ENCODE measurements around the gene SUPT4H1. TPM values are rescaled to one million over a fixed set of nuclear protein-coding genes. Genes with fewer than 3 reads are reported as not detected.
A peak's percentile ranks its signal among the peaks of the same experiment; 100 is the strongest.

The SUPT4H1 gene
- total RNA-seq, 2 donors from 2014 or later, result 44.8 to 70.0 TPM

DNA sequence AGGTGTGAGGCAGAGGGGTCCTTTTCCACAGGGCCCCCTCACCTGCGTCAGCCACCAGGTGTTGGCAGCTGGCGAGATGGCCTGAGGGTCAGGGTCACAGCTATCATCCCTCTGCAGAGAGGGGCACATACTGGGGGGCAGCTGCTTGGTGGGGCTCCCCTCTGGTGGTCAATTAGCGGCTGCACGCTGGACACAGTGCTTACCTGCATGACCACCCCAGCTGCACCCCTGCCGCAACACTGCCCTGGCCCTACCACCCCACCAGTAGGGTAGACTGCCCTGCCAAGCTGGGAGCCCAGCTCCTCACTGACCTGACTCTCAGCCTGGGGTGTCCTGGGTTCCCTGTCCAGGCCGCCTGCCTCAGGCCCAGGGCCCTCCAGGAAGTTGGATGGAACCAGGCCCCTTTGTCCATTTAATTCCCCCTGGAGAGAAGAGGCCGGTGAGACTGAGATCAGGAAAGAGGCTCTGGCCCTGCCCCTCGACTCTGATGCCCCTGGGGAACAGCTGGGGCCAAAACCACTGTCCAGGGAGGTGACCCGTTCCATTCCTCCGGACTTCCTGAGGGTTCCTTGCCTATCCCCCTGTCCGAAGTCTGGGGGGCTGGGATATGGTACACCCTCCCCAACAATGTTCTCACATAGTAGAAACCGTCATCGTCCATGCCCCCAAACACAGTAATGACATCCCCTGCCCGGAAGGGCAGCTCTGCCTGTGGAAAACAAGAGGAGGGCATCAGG is 47.1 kb downstream of the SUPT4H1 start:
- TF ChIP-seq, protein P1, sequence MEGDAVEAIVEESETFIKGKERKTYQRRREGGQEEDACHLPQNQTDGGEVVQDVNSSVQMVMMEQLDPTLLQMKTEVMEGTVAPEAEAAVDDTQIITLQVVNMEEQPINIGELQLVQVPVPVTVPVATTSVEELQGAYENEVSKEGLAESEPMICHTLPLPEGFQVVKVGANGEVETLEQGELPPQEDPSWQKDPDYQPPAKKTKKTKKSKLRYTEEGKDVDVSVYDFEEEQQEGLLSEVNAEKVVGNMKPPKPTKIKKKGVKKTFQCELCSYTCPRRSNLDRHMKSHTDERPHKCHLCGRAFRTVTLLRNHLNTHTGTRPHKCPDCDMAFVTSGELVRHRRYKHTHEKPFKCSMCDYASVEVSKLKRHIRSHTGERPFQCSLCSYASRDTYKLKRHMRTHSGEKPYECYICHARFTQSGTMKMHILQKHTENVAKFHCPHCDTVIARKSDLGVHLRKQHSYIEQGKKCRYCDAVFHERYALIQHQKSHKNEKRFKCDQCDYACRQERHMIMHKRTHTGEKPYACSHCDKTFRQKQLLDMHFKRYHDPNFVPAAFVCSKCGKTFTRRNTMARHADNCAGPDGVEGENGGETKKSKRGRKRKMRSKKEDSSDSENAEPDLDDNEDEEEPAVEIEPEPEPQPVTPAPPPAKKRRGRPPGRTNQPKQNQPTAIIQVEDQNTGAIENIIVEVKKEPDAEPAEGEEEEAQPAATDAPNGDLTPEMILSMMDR (IDR thresholded peaks at IDR 0.05), result no peak
- TF ChIP-seq POLR2AphosphoS5 (IDR thresholded peaks at IDR 0.05), result no peak
- no peak for TF ChIP-seq POLR2A (IDR thresholded peaks at IDR 0.05)
- DNase-seq (ENCODE audit: low spot score), result no peak

DNA sequence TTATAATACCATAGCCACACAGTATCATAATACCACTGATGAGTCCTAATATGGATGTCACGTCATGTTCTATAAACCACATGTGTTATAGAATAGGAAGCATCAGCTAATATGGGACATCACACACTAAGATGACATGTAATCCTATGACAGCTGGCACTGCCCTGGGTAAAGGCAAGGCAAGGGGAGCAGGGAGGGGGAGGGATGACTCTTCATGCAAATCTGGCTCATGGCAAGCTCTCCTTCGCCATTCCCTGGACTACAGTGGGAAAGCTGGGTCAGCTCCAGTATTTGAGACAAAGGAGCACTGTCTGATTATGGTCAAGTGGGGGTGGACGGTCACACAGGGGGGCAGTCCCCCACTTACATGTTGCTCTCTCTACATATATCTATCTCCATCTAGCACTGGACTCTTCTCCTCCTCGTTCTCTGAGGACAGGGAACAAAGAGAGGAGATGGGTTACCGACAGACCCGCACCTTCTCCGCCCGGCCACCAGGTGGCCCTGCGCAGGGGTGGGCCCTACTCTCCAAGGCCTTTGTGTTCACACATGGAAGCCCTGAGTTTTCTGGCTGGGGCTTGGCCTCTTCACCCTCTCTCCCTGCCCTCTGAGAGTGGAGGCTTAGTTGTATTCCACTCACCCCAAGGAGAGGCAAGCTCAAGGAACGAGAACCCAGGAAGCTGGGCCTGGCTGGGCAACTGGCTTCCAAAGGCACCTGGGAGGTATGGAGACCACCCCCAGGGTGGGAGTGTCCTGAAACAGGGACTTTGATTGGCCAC is 47.8 kb downstream of the SUPT4H1 start:
- WGBS, result 57% methylated on average over 10 of the region's 10 CpGs
- H3K4me3 ChIP-seq, result no peak overlapping the region
- DNase-seq (ENCODE audit: low spot score), result no peak

More for the DNA sequence above, 47.1 kb downstream of the SUPT4H1 start:
- H3K36me3 ChIP-seq, result no peaks in the 10 kb centered on the region
- no peaks in the 10 kb centered on the region for H3K27me3 ChIP-seq (replicated peaks; ENCODE audit: insufficient read depth)
- no peaks in the 10 kb centered on the region for H3K4me1 ChIP-seq (replicated peaks)
- WGBS, result 95% methylated on average over 13 of the region's 14 CpGs
- no peaks in the 10 kb centered on the region for H3K9me3 ChIP-seq
- H3K27ac ChIP-seq, result no peak overlapping the region
- H3K4me3 ChIP-seq, result no peak overlapping the region
- intact Hi-C loops (cut with DNase I), result no loop called here

DNA sequence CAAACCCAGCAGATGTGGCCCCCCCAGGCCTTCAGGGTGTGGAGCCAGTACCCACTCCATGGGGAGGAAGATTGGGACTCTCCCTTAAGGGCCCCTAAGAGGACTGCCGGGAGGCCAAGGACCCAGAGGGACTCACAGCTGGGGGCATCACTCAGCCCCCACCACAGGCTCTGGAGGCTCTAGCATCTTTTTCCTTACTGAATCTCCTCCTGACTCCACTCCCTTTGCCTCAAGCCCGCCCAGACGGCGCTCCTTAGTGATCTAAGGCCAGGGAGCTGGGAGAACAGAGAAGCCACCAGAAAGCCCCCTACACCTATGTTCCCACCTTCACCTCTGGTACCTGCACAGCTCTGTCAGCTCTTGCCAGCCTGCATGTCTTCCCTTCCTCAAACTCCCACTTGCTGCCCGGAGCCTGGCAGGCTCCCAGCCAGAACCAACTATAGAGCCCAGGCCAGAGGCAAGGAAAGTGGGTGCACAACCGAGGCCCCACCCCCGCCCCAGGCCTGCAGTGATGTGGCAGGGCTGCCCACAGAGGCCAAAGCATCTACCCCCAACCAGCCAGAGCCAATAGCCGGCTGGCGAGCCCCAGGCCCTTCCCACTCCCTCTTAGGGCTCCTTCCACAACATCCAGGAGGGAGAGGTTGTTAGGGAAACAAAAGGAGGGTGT is 48.9 kb downstream of the SUPT4H1 start:
- DNase-seq (ENCODE audit: low spot score), result no peak
- Histone ChIP-seq H3K27me3 (replicated peaks; ENCODE audit: insufficient read depth) (no peaks in the 10 kb centered on the region), H3K9me3 (no peaks in the 10 kb centered on the region), H3K27ac (no peak overlapping the region), H3K4me1 (replicated peaks) (no peaks in the 10 kb centered on the region), H3K4me3 (no peak overlapping the region), H3K36me3 (no peaks in the 10 kb centered on the region)
- WGBS, result 88% methylated on average over 9 of the region's 9 CpGs
- TF ChIP-seq, protein P1 (IDR thresholded peaks at IDR 0.05), result no peak
- TF ChIP-seq POLR2AphosphoS5 (IDR thresholded peaks at IDR 0.05) (no peak), POLR2A (IDR thresholded peaks at IDR 0.05) (no peak)
- intact Hi-C loops (cut with DNase I), result no loop called here

More for the DNA sequence above, 47.8 kb downstream of the SUPT4H1 start:
- H3K27me3 ChIP-seq (replicated peaks; ENCODE audit: insufficient read depth), result no peaks in the 10 kb centered on the region
- no peaks in the 10 kb centered on the region for H3K4me1 ChIP-seq (replicated peaks)
- intact Hi-C loops (cut with DNase I), result no loop called here
- TF ChIP-seq POLR2AphosphoS5 (IDR thresholded peaks at IDR 0.05) (no peak), POLR2A (IDR thresholded peaks at IDR 0.05) (no peak)
- TF ChIP-seq, protein P1 (IDR thresholded peaks at IDR 0.05), result peak; percentile 32 to 76 (median 60)
- no peak overlapping the region for H3K27ac ChIP-seq
- no peaks in the 10 kb centered on the region for H3K36me3 ChIP-seq
- H3K9me3 ChIP-seq, result no peaks in the 10 kb centered on the region

DNA sequence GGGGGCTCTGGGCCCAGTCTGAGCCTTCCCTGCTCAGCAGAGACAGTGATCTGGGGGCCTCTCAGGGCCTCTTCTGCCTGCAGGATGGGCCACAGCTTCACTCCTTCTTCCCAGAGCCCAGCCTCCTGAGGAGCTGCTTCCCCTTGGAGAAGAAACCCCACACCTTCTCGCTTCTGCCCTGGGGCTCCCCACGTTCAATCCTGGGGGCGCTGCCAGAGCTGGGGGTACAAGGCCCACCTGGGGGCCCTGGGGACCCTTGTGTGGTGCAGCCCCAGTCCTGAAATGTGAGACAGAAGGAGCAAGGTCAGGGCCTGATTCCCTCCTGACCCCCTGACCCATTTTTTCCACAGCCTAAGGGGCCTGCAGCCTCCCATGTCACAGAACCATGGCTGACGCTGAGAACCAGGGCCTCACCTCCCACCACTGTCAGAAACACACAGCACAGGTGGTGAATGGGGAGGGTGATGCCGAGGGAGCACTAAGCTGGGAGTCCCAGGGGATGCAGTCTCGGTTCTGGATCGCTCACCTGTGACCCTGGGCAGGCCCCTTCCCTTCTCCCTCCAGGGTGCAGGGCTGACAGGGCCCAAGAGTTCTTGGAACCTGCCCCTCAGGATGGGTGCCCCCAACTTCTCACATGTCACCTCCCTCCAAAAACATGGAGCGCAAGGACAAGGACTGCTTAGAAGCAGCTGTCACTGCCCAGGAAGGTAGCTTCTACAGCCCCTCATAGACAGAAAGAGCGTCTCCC is 49.7 kb downstream of the SUPT4H1 start:
- no peak for TF ChIP-seq POLR2AphosphoS5 (IDR thresholded peaks at IDR 0.05)
- no peak for TF ChIP-seq POLR2A (IDR thresholded peaks at IDR 0.05)
- TF ChIP-seq, protein P1 (IDR thresholded peaks at IDR 0.05), result no peak
- no peak for DNase-seq (ENCODE audit: low spot score)
- H3K9me3 ChIP-seq, result no peaks in the 10 kb centered on the region
- no peak overlapping the region for H3K4me3 ChIP-seq
- H3K4me1 ChIP-seq (replicated peaks), result no peaks in the 10 kb centered on the region
- no peak overlapping the region for H3K27ac ChIP-seq
- H3K27me3 ChIP-seq (replicated peaks; ENCODE audit: insufficient read depth), result no peaks in the 10 kb centered on the region
- WGBS, result 88% methylated on average over 9 of the region's 9 CpGs
- intact Hi-C loops (cut with DNase I), result no loop called here
- no peaks in the 10 kb centered on the region for H3K36me3 ChIP-seq
